Stomach (tissue), 9 donors: ENCODE measurements around the gene KRTAP4-5. TPM values are rescaled to one million over a fixed set of nuclear protein-coding genes. Genes with fewer than 3 reads are reported as not detected.
"Not testable (repeated sequence)": the region's sequence is repeated elsewhere in the genome, so short reads cannot be mapped to it uniquely, and the experiment has no call there.

Experiments
- DNase-seq, 2 donors: peaks; one replicate each; pipeline versions ENCODE4 v3.0.0 to v3.0.0-alpha.2; 2013 to 2019
- H3K27ac ChIP-seq, 5 donors: fragments of 200-600 bp in 4 of 5; sonication (generic) in 4 of 5; one replicate each; pipeline ENCODE4 v1.5.1; 2013 to 2019; ENCODE audit warnings: mild to moderate bottlenecking in 1 of 5, moderate library complexity in 1 of 5
- H3K27me3 ChIP-seq, 3 donors: fragments of 200-600 bp; sonication (generic); one replicate each; pipeline ENCODE4 v1.5.1; 2017 to 2019; ENCODE audit warnings: mixed run types in 1 of 3
- H3K36me3 ChIP-seq, 4 donors: fragments of 200-600 bp; sonication (generic); 1 replicate in 3 of 4; 2 replicates in 1 of 4; pipeline ENCODE4 v1.5.1; 2016 to 2019
- H3K4me1 ChIP-seq, 4 donors: fragments of 200-600 bp; sonication (generic); one replicate each; pipeline ENCODE4 v1.5.1; 2016 to 2019
- H3K4me3 ChIP-seq, 4 donors: fragments of 200-600 bp; sonication (generic) in 3 of 4; one replicate each; pipeline ENCODE4 v1.5.1; 2016 to 2019; ENCODE audit warnings: mild to moderate bottlenecking in 1 of 4
- H3K9me3 ChIP-seq, 4 donors: fragments of 200-600 bp; sonication (generic); one replicate each; pipeline ENCODE4 v1.5.1; 2016 to 2019
- EP300 ChIP-seq: sonication (generic); formaldehyde crosslinking; IDR thresholded peaks from one replicate; pipeline ENCODE4 v1.6.1; 2017; ENCODE audit warnings: antibody characterized with exemption
- POLR2A ChIP-seq, 4 donors: fragments of 450-650 bp; IDR thresholded peaks; one replicate each; pipeline ENCODE4 v1.6.1; 2016; ENCODE audit warnings: antibody characterized with exemption in 4 of 4, control low read depth in 2 of 4, mild to moderate bottlenecking in 1 of 4, moderate library complexity in 1 of 4
- POLR2AphosphoS5 ChIP-seq, 3 donors: sonication (generic); formaldehyde crosslinking; IDR thresholded peaks; one replicate each; pipeline ENCODE4 v1.6.1; 2016; ENCODE audit warnings: antibody characterized with exemption in 3 of 3
- WGBS, 5 donors: extraction: QIAGEN DNeasy Blood & Tissue Kit in 3 of 5; methylation state at CpG; one replicate each; pipeline versions ENCODE4 v1.1.5 to v1.1.7; 2013 to 2018; 5-methylcytosine and 5-hydroxymethylcytosine counted together
- intact Hi-C: fragments of 100-400 bp; cut with DNase I; formaldehyde crosslinking; loops from one replicate; pipeline ENCODE4 v1.15.1; 2023; ENCODE audit warnings: low total_unique reads
- polyA plus RNA-seq, 3 donors: library from polyadenylated mRNA; stranded (reverse); fragments of 200-250 nt; gene quantifications; one replicate each; pipeline ENCODE4 v1.2.3, GENCODE V29; 2013
- total RNA-seq, 5 donors: library from RNA; depleted of rRNA; stranded (reverse); fragments of >200 nt; gene quantifications; one replicate each; pipeline versions ENCODE4 v1.1.0 to v1.2.3, GENCODE V29; 2014 to 2016
- TF ChIP-seq, protein P1 (sequence below), 7 experiments: fragments of 450-650 bp in 4 of 7; fragments of 200-600 bp in 3 of 7; sonication (generic) in 3 of 7; IDR thresholded peaks; one replicate each; pipeline ENCODE4 v1.5.1; 2016 to 2019; ENCODE audit warnings: antibody characterized with exemption in 7 of 7, control low read depth in 2 of 7, mild to moderate bottlenecking in 1 of 7
- donor health status: healthy with polysubstance abuse.
- donor health status: Bipolar disorder and iron deficiency.
- donor health status: healthy.

The KRTAP4-5 gene
- total and polyA plus RNA-seq, 8 donors: not detected

DNA sequence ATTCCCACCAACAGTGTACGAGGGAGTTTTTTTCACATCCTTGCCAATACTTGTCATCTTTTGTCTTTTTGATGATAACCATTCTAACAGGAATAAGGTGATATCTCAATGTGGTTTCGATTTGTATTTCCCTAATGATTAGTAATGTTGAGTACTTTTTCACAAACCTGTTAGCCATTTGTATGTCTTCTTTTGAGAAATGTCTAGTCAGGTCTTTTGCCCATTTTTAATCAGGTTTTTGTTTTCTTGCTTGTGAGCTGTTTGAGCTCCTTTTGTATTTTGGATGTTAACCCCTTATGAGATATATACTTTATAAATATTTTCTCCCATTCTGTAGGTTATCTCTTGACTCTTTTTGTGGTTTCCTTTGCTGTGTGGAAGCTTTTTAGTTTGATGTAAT lies 1.9 kb upstream of the KRTAP4-5 start:
- 67 to 85% (median 73%) methylated on average over 2 of the region's 2 CpGs for WGBS, 5 donors
- H3K27me3 ChIP-seq: peaks cover 0 to 19% (median 0%) of the 10 kb centered on the region in 3 donors
- no peaks in the 10 kb centered on the region for H3K36me3 ChIP-seq
- no peak for DNase-seq
- H3K27ac ChIP-seq: no peak overlapping the region
- H3K4me1 ChIP-seq: no peaks in the 10 kb centered on the region
- no peak for TF ChIP-seq POLR2AphosphoS5 (IDR thresholded peaks at IDR 0.05)
- no peak for TF ChIP-seq EP300
- no peak for TF ChIP-seq POLR2A (IDR thresholded peaks at IDR 0.05)
- TF ChIP-seq, protein P1, sequence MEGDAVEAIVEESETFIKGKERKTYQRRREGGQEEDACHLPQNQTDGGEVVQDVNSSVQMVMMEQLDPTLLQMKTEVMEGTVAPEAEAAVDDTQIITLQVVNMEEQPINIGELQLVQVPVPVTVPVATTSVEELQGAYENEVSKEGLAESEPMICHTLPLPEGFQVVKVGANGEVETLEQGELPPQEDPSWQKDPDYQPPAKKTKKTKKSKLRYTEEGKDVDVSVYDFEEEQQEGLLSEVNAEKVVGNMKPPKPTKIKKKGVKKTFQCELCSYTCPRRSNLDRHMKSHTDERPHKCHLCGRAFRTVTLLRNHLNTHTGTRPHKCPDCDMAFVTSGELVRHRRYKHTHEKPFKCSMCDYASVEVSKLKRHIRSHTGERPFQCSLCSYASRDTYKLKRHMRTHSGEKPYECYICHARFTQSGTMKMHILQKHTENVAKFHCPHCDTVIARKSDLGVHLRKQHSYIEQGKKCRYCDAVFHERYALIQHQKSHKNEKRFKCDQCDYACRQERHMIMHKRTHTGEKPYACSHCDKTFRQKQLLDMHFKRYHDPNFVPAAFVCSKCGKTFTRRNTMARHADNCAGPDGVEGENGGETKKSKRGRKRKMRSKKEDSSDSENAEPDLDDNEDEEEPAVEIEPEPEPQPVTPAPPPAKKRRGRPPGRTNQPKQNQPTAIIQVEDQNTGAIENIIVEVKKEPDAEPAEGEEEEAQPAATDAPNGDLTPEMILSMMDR (IDR thresholded peaks at IDR 0.05): no peak
- intact Hi-C loops: no loop called here
- H3K4me3 ChIP-seq: no peak overlapping the region
- H3K9me3 ChIP-seq: no peaks in the 10 kb centered on the region

DNA sequence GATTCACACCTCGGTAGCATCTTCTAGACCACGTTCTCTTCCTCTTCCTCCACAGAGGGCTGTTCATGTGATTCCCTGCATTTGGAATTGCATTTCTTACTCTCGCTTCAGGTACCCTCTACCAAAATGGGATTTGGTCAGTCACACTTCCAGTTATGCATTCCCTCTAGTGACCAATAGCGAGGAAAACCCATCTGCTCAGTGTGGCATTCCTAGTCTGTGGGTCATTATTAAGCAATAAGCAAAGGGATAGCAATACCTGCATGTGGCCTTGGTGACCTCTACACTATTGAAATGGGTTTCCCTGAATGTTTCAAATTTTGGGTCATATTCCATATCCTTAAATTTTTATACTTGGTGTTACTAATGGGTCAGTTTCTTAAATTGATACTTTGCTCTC lies 401 bp upstream of the KRTAP4-5 start:
- Histone ChIP-seq H3K27ac (no peak overlapping the region), H3K27me3 (peaks cover 0 to 17% (median 0%) of the 10 kb centered on the region in 3 donors), H3K36me3 (no peaks in the 10 kb centered on the region), H3K9me3 (no peaks in the 10 kb centered on the region), H3K4me3 (no peak overlapping the region), H3K4me1 (no peaks in the 10 kb centered on the region)
- no peak for DNase-seq
- intact Hi-C loops: no loop called here
- 78 to 86% (median 84%) methylated on average over 4 of the region's 4 CpGs for WGBS, 5 donors
- TF ChIP-seq POLR2A (IDR thresholded peaks at IDR 0.05): no peak
- no peak for TF ChIP-seq EP300
- TF ChIP-seq POLR2AphosphoS5 (IDR thresholded peaks at IDR 0.05): no peak
- TF ChIP-seq, protein P1 (IDR thresholded peaks at IDR 0.05): no peak

- DNase-seq, H3K9me3 ChIP-seq, H3K27ac ChIP-seq, H3K36me3 ChIP-seq, H3K4me1 ChIP-seq, intact Hi-C loops, H3K4me3 ChIP-seq: not testable (repeated sequence)
- H3K27me3 ChIP-seq: peaks cover 0 to 13% (median 0%) of the 10 kb centered on the region in 3 donors
- WGBS, 5 donors: 71 to 83% (median 78%) methylated on average over 8 to 10 of the region's 10 CpGs
Measured at GRCh38 chr17:41148971-41149651, 514 bp downstream of the KRTAP4-5 start.

GRCh38 chr17:41147531-41148204 lies 2.0 kb downstream of the KRTAP4-5 start:
- DNase-seq: no peak
- Histone ChIP-seq H3K9me3 (peaks cover 0 to 18% (median 15%) of the 10 kb centered on the region in 4 donors), H3K36me3 (no peaks in the 10 kb centered on the region), H3K4me3 (no peak overlapping the region), H3K4me1 (no peaks in the 10 kb centered on the region), H3K27me3 (peaks cover 0 to 13% (median 0%) of the 10 kb centered on the region in 3 donors), H3K27ac (no peak overlapping the region)
- intact Hi-C loops: no loop called here
- TF ChIP-seq POLR2AphosphoS5 (IDR thresholded peaks at IDR 0.05) (no peak), POLR2A (IDR thresholded peaks at IDR 0.05) (no peak), EP300 (no peak)
- TF ChIP-seq, protein P1 (IDR thresholded peaks at IDR 0.05): no peak
- 70 to 96% (median 92%) methylated on average over 2 of the region's 2 CpGs for WGBS, 5 donors

- DNase-seq: no peak
- no peaks in the 10 kb centered on the region for H3K36me3 ChIP-seq
- 84 to 91% (median 88%) methylated on average over 2 of the region's 2 CpGs for WGBS, 5 donors
- H3K4me1 ChIP-seq: no peaks in the 10 kb centered on the region
- peaks cover 0 to 13% (median 0%) of the 10 kb centered on the region in 3 donors for H3K27me3 ChIP-seq
- peaks cover 0 to 32% (median 23%) of the 10 kb centered on the region in 4 donors for H3K9me3 ChIP-seq
- intact Hi-C loops: no loop called here
- no peak overlapping the region for H3K4me3 ChIP-seq
- no peak overlapping the region for H3K27ac ChIP-seq
- no peak for TF ChIP-seq POLR2AphosphoS5 (IDR thresholded peaks at IDR 0.05)
- TF ChIP-seq EP300: no peak
- TF ChIP-seq, protein P1 (IDR thresholded peaks at IDR 0.05): no peak
- TF ChIP-seq POLR2A (IDR thresholded peaks at IDR 0.05): no peak
Measured at GRCh38 chr17:41145261-41145660, 4.4 kb downstream of the KRTAP4-5 start.
